Stimulated activated CD8-positive, alpha-beta memory T cell treated with anti-CD3 and anti-CD28 coated beads, Interleukin-12 subunit alpha, Interleukin-12 subunit beta, amount 100 ng/mL, for 24 hours (primary cell): Measurements from ENCODE around the gene NID2.

Experiments used
- DNase-seq: peaks from one replicate; pipeline ENCODE4 v3.0.0-alpha.2; 2020; ENCODE audit errors: extremely low read depth

NID2 gene

GRCh38 chr14:52058341-52058740, 10.5 kb downstream of the NID2 start:
- DNase-seq: no peak

DNA sequence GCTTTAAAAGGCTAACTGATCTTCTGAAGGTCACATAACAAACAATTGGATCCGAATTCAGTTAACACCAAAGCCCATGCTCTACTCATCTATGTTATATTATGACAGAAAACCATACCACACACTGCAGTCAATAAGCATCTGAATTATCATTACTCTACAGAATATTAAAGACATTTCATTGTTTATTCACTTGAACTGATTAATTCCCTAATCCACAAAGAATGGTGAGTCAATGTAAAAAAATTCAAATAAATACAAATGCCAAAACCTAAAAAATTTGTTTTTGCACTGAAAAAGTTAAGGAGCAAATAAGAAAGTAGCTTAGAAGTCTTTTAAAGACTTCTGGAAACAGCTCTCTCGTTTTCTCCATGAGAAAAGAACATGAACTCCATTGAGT, 13.7 kb downstream of the NID2 start:
- no peak for DNase-seq

- DNase-seq: no peak
These were observed 14.2 kb downstream of the NID2 start for GRCh38 chr14:52054678-52055077.

- DNase-seq: no peak
These were observed 15.8 kb downstream of the NID2 start for GRCh38 chr14:52053044-52053443.

DNA sequence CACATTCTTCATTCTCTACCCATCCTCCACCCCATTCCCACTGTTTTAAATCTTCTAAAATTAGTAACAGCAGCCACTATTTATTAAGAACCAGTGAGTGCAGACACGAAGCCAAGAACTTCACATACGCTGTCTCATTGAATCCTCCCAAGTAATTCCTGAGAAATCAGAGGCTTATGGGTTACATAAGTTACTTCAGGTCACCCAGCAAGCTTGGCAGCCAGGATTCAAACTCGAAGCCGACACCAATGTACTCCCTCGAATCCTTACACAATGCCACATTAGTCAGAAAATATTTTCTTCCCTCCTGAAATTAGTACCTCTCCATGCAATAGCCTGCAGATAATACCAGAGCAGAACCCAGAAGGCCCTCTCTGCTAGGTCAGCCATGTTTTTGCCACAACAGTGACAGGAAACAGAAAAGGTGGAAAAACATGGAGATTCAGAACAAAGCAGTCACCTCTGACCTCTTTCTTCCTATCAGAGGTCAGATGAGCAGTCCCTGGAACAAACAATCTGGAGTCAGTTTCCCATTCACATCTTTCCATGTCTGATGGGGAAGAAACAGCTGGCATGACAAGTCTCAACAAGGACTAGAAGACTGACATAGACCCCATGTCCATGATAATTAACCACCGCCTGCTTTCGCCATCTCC, 16.4 kb downstream of the NID2 start:
- DNase-seq: no peak

- DNase-seq: no peak
These were observed 17.0 kb downstream of the NID2 start for GRCh38 chr14:52051871-52052270.

GRCh38 chr14:52051251-52051650, 17.6 kb downstream of the NID2 start:
- no peak for DNase-seq

DNA sequence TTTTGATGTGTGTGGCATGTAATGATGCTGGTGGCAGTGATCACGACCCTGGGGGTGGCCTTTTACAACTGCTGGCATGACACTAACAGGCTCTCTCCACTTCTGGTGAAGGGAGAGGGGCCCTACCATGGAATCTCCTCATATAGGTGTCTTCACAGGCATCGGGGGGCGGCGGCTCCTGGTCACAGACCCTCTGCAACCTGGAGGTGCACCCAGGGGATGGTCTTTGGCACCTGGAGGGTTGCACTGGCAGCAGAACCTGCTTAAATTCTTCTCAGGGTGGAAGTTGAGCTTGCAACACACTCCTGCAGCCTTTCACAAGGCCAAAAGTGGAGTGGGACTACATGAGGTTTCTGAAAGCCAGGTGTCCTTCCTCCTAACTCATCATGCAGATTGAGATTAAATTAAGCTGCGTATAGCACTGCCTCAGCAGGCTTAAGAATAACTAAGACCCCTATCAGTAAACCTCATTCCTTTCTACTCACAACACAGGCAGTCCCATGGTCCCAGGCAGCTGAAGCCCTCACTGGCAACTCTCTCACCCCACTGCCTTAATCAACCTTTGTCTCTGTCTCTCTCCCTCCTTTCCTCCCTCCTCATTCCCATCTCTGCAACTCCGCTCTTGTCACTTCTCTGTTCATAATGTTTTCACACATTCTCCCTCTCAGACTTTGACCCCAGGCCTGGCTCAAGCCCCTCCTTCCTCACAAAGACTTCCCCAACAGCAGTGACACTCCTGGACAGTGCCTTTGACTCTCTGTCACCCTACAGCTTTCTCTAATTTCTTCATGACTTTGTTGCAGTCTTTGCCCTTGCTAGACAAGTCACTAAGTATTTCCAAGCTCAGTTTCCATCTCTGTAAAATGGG, 18.9 kb downstream of the NID2 start:
- no peak for DNase-seq

DNA sequence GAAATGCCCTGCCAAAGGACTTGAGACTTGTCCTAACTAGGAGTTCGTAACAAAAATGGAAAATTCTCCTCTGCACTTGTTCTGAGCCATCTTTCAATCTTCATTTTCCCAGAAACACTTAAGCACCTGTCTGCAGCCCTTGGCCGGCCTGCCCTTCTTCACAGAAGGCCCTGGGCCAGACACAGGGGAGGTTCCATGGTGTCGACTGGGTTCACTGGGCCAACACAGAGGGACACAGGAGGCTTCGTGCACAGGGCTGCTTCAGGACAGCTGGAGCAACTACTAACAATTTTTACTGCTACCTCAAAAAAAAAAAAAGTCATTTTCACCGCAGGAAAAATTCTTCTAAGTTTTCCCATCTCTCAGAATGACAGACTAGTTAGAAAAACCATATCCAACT, 19.6 kb downstream of the NID2 start:
- DNase-seq: no peak

GRCh38 chr14:52048641-52049204, 20.1 kb downstream of the NID2 start:
- no peak for DNase-seq

DNA sequence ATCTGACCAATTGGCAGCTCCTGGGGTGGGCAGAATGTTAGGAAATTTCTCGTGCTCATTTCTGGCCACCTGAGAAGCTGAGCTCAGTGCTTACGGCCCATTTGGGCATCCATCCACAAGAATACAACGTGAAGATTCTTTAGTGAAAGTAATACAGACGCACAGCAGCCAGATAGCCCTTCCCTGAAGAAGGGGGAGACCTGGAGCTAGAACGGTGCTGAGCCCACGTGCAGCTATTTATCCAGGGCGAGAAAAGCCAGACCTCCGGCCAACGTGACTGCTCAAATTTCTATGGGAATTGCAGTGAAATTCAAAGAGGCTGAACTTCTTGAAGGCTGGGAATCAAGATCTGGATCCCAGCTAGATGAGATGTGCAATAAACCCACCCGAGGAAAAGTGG, 20.7 kb downstream of the NID2 start:
- DNase-seq: no peak

DNA sequence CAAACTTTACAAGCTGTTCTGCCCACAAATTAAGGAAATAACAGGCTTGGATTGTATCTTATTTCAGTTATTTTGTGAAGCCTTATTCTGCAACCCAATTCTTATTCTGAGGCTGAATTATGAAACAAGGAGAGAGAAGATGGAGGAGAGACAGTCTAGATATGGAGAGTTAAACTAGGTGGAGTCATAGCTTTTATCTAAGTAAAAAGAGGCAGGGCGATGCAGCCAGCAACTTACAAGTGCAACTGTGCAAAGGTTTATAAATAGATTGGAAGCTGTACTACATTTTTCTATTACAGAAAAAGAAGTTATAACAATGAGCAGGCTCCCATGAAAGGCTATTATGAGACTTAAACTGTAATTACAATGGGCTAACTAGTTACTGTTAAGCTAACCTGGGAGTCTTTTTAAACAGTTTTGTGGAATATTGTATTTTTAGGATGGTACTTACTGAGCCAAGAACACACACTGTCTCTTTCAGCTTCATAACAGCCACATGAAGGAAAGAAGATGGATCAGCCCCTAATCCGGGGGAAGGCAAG, 22.4 kb downstream of the NID2 start:
- no peak for DNase-seq

DNA sequence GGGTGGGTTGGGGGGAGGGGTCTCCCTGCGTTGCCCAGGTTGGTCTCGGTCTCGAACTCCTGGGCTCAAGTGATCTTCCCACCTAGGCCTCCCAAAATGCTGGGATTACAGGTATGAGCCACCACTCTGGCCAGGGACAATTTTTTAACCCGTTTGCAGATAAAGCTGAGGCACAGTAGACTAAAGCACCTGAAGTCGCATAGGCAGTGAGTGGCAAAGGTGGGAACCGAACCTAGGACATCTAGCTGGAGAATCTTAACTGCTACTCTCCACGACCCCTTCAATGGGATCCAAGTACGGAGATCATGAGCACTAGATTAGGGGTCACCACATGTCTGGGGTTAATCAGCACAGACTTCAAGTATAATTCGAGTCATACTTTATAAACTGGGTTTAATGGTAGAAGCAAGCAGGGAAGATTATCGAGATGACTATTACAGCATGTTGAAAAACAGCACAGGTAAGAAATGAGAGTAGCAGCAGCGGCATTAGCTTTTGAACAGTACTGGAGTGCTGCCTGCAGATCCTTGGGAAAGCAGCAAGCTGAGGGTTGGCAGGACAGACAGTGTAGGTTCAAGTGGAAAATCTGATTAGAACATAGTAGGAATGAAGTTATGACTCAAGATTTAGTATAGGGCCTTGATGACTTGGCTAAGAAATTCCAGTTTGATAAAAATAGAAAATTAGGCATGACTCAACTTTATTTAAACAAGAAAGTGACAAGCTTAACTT, 23.9 kb downstream of the NID2 start:
- no peak for DNase-seq

GRCh38 chr14:52043690-52044089, 25.2 kb downstream of the NID2 start:
- no peak for DNase-seq

GRCh38 chr14:52042371-52043289, 26.2 kb downstream of the NID2 start:
- DNase-seq: no peak

- DNase-seq: no peak
These were observed 28.3 kb downstream of the NID2 start for GRCh38 chr14:52040598-52040997.

- no peak for DNase-seq
These were observed 29.6 kb downstream of the NID2 start for GRCh38 chr14:52039124-52039815.

GRCh38 chr14:52033101-52033642, 35.7 kb downstream of the NID2 start:
- no peak for DNase-seq

DNA sequence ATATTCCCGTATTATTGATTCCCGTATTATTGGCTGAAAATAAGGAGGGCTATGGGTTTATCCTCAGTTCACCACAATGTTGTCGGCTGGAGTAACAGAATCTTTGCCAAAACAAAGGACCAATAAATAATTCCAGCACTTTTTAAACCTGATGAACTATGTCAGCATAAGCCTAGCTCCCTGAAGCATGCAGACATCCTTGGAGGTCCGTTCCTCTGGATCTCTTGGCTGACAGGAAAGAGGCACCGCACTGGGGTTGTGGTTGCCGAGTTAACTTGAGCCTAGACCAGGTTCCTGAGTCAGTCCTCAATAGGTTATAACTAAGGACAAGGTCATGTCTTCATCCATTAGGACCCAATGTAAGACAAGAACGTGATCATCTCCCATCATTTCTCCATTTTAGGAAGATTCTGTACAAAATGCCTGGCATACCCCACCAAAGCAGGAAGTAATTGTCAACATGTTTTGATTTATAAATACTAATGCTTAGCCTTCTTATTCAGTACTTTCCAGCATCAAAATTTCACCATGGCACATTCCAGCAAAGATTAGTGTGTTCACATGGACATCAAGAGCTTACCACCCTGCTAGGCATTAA, 36.6 kb downstream of the NID2 start:
- no peak for DNase-seq

- no peak for DNase-seq
These were observed 37.1 kb downstream of the NID2 start for GRCh38 chr14:52031781-52032180.
